Stomach (tissue), 4 donors: ENCODE data around the gene DNAAF1.

ENCODE experiments used
- CTCF ChIP-seq, 7 experiments: fragments of 450-650 bp in 4 of 7; fragments of 200-600 bp in 3 of 7; sonication (generic) in 3 of 7; IDR thresholded peaks; one replicate each; pipeline ENCODE4 v1.5.1; 2016 to 2019; ENCODE audit warnings: antibody characterized with exemption in 7 of 7, control low read depth in 2 of 7, mild to moderate bottlenecking in 1 of 7
- POLR2A ChIP-seq, 4 donors: fragments of 450-650 bp; IDR thresholded peaks; one replicate each; pipeline ENCODE4 v1.6.1; 2016; ENCODE audit warnings: antibody characterized with exemption in 4 of 4, control low read depth in 2 of 4, mild to moderate bottlenecking in 1 of 4, moderate library complexity in 1 of 4

- TF ChIP-seq POLR2A (IDR thresholded peaks at IDR 0.05) (no peak), CTCF (IDR thresholded peaks at IDR 0.05) (no peak)
Observed at GRCh38 chr16:84169765-84170310, 24.7 kb downstream of the DNAAF1 start.
